Testis (tissue), 5 donors: ENCODE results near the gene CHST2. TPM values are rescaled to one million over a fixed set of nuclear protein-coding genes. Genes with fewer than 3 reads are reported as not detected.
"Not testable (repeated sequence)": the region's sequence is repeated elsewhere in the genome, so short reads cannot be mapped to it uniquely, and the experiment has no call there.

Experiments used
- DNase-seq: peaks from one replicate; pipeline ENCODE4 v3.0.0-alpha.2; 2019
- H3K27ac ChIP-seq, 2 donors: fragments of 200-600 bp; sonication (generic); one replicate each; pipeline ENCODE4 v1.5.1; 2019
- H3K27me3 ChIP-seq: fragments of 200-600 bp; sonication (generic); one replicate; pipeline ENCODE4 v1.5.1; 2019
- H3K36me3 ChIP-seq: fragments of 200-600 bp; sonication (generic); one replicate; pipeline ENCODE4 v1.5.1; 2017; ENCODE audit warnings: low read depth; ENCODE audit errors: missing control alignments
- H3K4me1 ChIP-seq: fragments of 200-600 bp; sonication (generic); one replicate; pipeline ENCODE4 v1.5.1; 2019
- H3K4me3 ChIP-seq, 2 donors: fragments of 200-600 bp; sonication (generic); one replicate each; pipeline ENCODE4 v1.5.1; 2017 to 2019
- H3K9me3 ChIP-seq: fragments of 200-600 bp; sonication (generic); one replicate; pipeline ENCODE4 v1.5.1; 2017
- CTCF ChIP-seq, 3 experiments: fragments of 450-650 bp in 2 of 3; fragments of 200-600 bp in 1 of 3; sonication (generic) in 1 of 3; IDR thresholded peaks; one replicate each; pipeline ENCODE4 v1.5.1; 2016 to 2019; ENCODE audit warnings: antibody characterized with exemption in 3 of 3, mild to moderate bottlenecking in 2 of 3, moderate library complexity in 1 of 3
- POLR2A ChIP-seq: fragments of 450-650 bp; IDR thresholded peaks from one replicate; pipeline ENCODE4 v1.6.1; 2017; ENCODE audit warnings: antibody characterized with exemption, mild to moderate bottlenecking, moderate library complexity
- WGBS, 2 donors: methylation state at CpG; one replicate each; pipeline ENCODE4 v1.1.5; 2018; 5-methylcytosine and 5-hydroxymethylcytosine counted together
- intact Hi-C: fragments of 100-400 bp; cut with DNase I; formaldehyde crosslinking; loops from one replicate; pipeline ENCODE4 v1.15.1; 2023; ENCODE audit warnings: low total_unique reads
- long read RNA-seq, 2 donors: transcript quantifications; one replicate each; lab custom pipeline, GENCODE V29; 2026
- polyA plus RNA-seq: library from polyadenylated mRNA; stranded (reverse); fragments of 350-450 nt; fragmentation: Illumina TruSeq; extraction: RNeasy Lipid Tissue Mini Kit (QIAGEN cat#74804); gene quantifications from one replicate; pipeline ENCODE4 v1.2.3, GENCODE V29; 2014; ENCODE audit warnings: low read depth, low replicate concordance; ENCODE audit not compliant: insufficient read depth
- total RNA-seq, 2 donors: library from RNA; depleted of rRNA; stranded (reverse); fragments of >200 nt; gene quantifications; one replicate each; pipeline ENCODE4 v1.2.3, GENCODE V29; 2016

CHST2 gene, protein sequence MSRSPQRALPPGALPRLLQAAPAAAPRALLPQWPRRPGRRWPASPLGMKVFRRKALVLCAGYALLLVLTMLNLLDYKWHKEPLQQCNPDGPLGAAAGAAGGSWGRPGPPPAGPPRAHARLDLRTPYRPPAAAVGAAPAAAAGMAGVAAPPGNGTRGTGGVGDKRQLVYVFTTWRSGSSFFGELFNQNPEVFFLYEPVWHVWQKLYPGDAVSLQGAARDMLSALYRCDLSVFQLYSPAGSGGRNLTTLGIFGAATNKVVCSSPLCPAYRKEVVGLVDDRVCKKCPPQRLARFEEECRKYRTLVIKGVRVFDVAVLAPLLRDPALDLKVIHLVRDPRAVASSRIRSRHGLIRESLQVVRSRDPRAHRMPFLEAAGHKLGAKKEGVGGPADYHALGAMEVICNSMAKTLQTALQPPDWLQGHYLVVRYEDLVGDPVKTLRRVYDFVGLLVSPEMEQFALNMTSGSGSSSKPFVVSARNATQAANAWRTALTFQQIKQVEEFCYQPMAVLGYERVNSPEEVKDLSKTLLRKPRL
- total RNA-seq (1 to 10 TPM; 6.8 to 7.5 TPM), polyA plus RNA-seq (3.7 TPM)
- long read RNA-seq, donor 1, full-length matches to known transcripts: 28 of 54 reads
- long read RNA-seq, donor 1, partial matches to known transcripts: 26 of 54 reads
- long read RNA-seq, donor 1, other reads (novel, unspliced or antisense): 0 of 54 reads
- long read RNA-seq, donor 2, full-length matches to known transcripts: 19 of 53 reads
- long read RNA-seq, donor 2, partial matches to known transcripts: 34 of 53 reads
- long read RNA-seq, donor 2, other reads (novel, unspliced or antisense): 0 of 53 reads

DNA sequence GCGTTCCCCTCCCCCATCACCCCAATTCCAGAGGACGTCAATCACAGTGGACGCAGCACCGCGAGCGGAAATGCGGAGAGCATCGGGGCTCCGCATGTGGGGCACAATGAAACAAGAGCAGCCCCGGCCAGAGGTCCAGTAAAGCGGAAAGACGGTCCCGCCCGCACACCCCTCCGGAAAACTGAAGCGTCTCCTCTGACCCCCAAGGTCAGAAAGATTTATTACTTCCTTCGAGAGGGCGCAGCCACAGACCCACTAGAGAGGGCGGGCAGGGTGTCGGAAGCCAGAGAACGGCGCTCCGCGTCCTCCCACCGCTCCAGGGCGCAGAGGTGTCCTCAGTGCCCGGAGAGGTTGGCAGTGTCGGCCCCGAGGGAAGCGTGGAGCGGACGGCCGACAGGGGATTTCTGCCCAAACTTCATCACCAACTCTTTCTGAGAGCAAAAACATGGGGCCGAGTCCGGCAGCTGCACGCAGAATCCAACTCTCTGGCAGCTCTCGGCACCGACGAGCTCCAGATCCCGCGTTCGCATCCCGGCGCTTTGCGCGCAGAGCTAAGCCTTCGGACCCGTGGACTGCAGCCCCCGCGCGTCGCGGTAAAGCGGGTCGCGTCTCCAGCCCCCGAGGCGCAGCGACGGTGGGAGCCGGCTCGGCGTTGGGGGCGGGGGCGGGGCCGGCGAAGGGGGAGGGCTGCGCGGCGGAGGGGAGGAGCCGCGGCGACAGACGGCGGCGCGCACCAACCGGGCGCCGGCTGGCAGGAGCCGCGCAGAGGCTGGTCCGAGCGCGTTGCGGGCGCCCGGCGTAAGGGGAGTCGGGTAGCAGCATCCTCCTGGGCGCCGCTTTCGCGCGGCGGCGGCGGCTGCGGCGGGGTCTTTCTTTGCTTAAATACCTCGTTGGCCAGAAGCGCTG lies at the start of gene CHST2:
CHST2 (plus strand) TSS at position 763 of the 906 bp plus-strand sequence. CDS start 1,046 bp downstream, outside the sequence.
- intact Hi-C loops: no loop called here
- Histone ChIP-seq H3K4me1 (no peaks in the 10 kb centered on the region), H3K4me3 (peak within 1 kb of the TSS; percentile 66 to 79), H3K27me3 (no peaks in the 10 kb centered on the region), H3K9me3 (no peaks in the 10 kb centered on the region), H3K27ac (peak within 1 kb of the TSS; percentile 76 to 79), H3K36me3 (no peaks in the 10 kb centered on the region)
- 1% methylated on average over 45 to 91 of the region's 102 CpGs for WGBS, 2 donors
- TF ChIP-seq CTCF (IDR thresholded peaks at IDR 0.05) (no peak), POLR2A (no peak)
- peak; percentile 73 for DNase-seq

DNA sequence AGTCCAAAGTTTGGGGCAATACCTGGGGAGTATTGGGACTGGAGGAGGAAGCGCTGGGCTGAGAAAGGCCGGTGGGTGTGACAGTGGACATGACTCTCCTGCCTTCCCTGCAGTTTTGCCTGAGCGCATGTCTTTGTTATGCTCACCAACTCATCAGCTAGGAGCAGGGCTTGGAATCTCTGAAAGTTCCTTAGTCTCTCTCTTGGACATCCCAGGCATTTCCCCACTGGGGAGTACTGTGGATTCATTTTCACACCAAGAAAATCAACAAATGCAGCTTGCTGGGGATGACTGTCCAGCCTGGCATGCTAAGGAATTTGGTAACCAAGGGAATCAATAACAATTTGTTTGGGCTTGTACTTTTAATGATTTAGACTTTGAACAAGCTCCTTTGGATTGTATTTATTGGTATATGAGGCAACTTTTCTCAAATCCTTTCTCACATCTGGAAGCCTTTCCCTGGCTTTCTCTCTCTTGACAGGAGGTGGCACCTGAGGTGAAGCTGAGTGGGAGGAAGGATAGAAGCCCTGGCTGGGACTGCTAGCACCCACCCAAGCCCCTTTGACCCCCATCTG lies 48.5 kb upstream of the CHST2 start:
- H3K36me3 ChIP-seq: no peaks in the 10 kb centered on the region
- no peak for DNase-seq
- no peaks in the 10 kb centered on the region for H3K4me1 ChIP-seq
- 87 to 90% methylated on average over 3 of the region's 3 CpGs for WGBS, 2 donors
- intact Hi-C loops: no loop called here
- TF ChIP-seq CTCF (IDR thresholded peaks at IDR 0.05) (no peak), POLR2A (no peak)
- H3K4me3 ChIP-seq: no peak overlapping the region
- no peak overlapping the region for H3K27ac ChIP-seq
- H3K27me3 ChIP-seq: no peaks in the 10 kb centered on the region
- H3K9me3 ChIP-seq: no peaks in the 10 kb centered on the region

DNA sequence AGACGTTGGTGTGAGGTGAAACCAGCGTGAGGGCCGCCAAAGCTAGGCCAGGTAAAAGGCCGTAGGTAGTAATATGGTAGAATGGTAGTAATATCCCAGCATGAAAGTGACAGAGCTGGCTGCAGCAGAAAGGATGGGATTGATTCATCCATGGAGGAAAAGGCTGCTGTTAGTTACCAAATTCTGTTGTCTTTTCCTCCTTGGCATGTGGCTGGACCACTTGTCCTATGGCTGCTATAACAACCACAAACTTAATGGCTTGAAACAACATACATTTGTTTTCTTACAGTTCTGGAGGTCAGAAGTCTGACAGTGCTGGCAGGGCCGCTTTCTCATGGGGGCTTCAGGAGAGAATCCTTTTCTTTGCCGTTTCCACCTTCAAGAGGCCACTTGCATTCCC lies 47.8 kb upstream of the CHST2 start:
- Histone ChIP-seq H3K36me3 (no peaks in the 10 kb centered on the region), H3K27me3 (no peaks in the 10 kb centered on the region), H3K27ac (no peak overlapping the region), H3K9me3 (no peaks in the 10 kb centered on the region), H3K4me1 (no peaks in the 10 kb centered on the region), H3K4me3 (no peak overlapping the region)
- no peak for DNase-seq
- WGBS, 2 donors: 84 to 89% methylated on average over 6 of the region's 6 CpGs
- intact Hi-C loops: no loop called here
- TF ChIP-seq POLR2A (no peak), CTCF (IDR thresholded peaks at IDR 0.05) (no peak)

DNA sequence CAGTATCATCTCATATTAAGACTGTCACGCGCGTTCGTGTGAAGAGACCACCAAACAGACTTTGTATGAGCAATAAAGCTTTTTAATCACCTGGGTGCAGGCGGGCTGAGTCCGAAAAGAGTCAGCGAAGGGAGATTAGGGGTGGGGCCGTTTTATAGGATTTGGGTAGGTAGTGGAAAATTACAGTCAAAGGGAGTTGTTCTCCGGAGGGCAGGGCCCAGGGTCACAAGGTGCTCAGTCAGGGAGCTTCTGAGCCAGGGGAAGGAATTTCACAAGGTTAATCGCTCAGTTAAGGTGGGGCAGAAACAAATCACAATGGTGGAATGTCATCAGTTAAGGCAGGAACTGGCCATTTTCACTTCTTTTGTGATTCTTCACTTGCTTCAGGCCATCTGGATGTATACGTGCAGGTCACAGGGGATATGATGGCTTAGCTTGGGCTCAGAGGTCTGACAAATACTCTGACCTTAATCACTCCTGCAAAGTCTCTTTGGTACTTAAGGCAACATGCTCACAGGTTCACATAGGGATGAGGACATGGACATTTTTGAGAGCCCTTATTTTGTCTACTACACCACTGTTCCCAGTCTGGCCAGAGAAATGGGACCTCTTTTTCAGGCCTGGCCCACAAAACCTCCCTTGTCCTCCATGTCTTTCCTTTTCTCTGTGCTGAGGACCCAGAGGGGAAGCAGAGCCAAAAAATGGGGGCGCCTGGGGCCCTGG lies 47.1 kb upstream of the CHST2 start:
- H3K27me3 ChIP-seq, H3K27ac ChIP-seq: not testable (repeated sequence)

GRCh38 chr3:143073541-143073940 lies 46.0 kb upstream of the CHST2 start:
- H3K9me3 ChIP-seq, intact Hi-C loops, DNase-seq, H3K4me3 ChIP-seq, H3K27ac ChIP-seq, H3K36me3 ChIP-seq, H3K4me1 ChIP-seq, H3K27me3 ChIP-seq: not testable (repeated sequence)
- 87 to 93% methylated on average over 15 of the region's 15 CpGs for WGBS, 2 donors

More for the DNA sequence above, 47.1 kb upstream of the CHST2 start:
- H3K4me3 ChIP-seq, H3K36me3 ChIP-seq, intact Hi-C loops, H3K4me1 ChIP-seq, DNase-seq, H3K9me3 ChIP-seq: not testable (repeated sequence)
- WGBS, 2 donors: 92 to 95% methylated on average over 12 of the region's 12 CpGs

GRCh38 chr3:143073983-143074382 lies 45.6 kb upstream of the CHST2 start:
- H3K27me3 ChIP-seq, H3K9me3 ChIP-seq, H3K4me1 ChIP-seq, intact Hi-C loops, H3K27ac ChIP-seq, H3K36me3 ChIP-seq, H3K4me3 ChIP-seq, DNase-seq: not testable (repeated sequence)
- WGBS, 2 donors: 87 to 90% methylated on average over 5 of the region's 5 CpGs
